GM21360 (cell line): ENCODE results near the gene MORN4.
"Not testable (repeated sequence)": the region's sequence is repeated elsewhere in the genome, so short reads cannot be mapped to it uniquely, and the experiment has no call there.

Source experiments
- ATAC-seq: cut with Tn5 transposase; IDR thresholded peaks from one replicate; pipeline ENCODE4 v1.9.1; 2021; ENCODE audit warnings: mild to moderate bottlenecking, moderate library complexity; ENCODE audit not compliant: unreplicated experiment

Gene MORN4

GRCh38 chr10:97642471-97643159 is 9.3 kb upstream of the MORN4 start:
- ATAC-seq, result not testable (repeated sequence)

GRCh38 chr10:97640868-97641811 is 7.8 kb upstream of the MORN4 start:
- peak; percentile 17 for ATAC-seq

- ATAC-seq, result peak; percentile 97
These were observed 7.0 kb upstream of the MORN4 start, which contains the start of gene PI4K2A for GRCh38 chr10:97640174-97640867. PI4K2A (plus strand) TSS chr10:97640671; CDS start chr10:97640743, 72 bp downstream.

GRCh38 chr10:97639090-97639489 is 5.8 kb upstream of the MORN4 start:
- ATAC-seq, result not testable (repeated sequence)

- ATAC-seq, result no peak
These were observed 2.3 kb upstream of the MORN4 start for GRCh38 chr10:97635577-97635976.

- ATAC-seq, result no peak
These were observed 621 bp upstream of the MORN4 start for GRCh38 chr10:97633921-97634320.

GRCh38 chr10:97631098-97631497 is 2.2 kb downstream of the MORN4 start:
- no peak for ATAC-seq

- ATAC-seq, result no peak
These were observed 4.0 kb downstream of the MORN4 start for GRCh38 chr10:97629289-97629688.

- no peak for ATAC-seq
These were observed 5.1 kb downstream of the MORN4 start for GRCh38 chr10:97628228-97628627.

GRCh38 chr10:97627731-97628130 is 5.6 kb downstream of the MORN4 start:
- ATAC-seq, result no peak

GRCh38 chr10:97623277-97623676 is 10.0 kb downstream of the MORN4 start:
- no peak for ATAC-seq

GRCh38 chr10:97618733-97619132 is 14.6 kb downstream of the MORN4 start:
- no peak for ATAC-seq

- ATAC-seq, result no peak
These were observed 15.0 kb downstream of the MORN4 start for GRCh38 chr10:97618285-97618684.

GRCh38 chr10:97612386-97612785 is 20.9 kb downstream of the MORN4 start:
- ATAC-seq, result no peak

- ATAC-seq, result no peak
These were observed 21.8 kb downstream of the MORN4 start for GRCh38 chr10:97611473-97611872.

GRCh38 chr10:97608991-97609561 is 24.2 kb downstream of the MORN4 start:
- ATAC-seq, result no peak

- ATAC-seq, result no peak
These were observed 26.1 kb downstream of the MORN4 start for GRCh38 chr10:97607095-97607636.

- no peak for ATAC-seq
These were observed 31.8 kb downstream of the MORN4 start for GRCh38 chr10:97601268-97602215.

GRCh38 chr10:97600616-97601015 is 32.7 kb downstream of the MORN4 start:
- no peak for ATAC-seq

GRCh38 chr10:97599272-97599619 is 34.1 kb downstream of the MORN4 start:
- no peak for ATAC-seq
